HG03175 (cell line): ENCODE results near the gene HIC1.

Experiments used
- ATAC-seq: cut with Tn5 transposase; IDR thresholded peaks from one replicate; pipeline ENCODE4 v1.9.1; 2021; ENCODE audit warnings: mild to moderate bottlenecking, moderate library complexity; ENCODE audit not compliant: unreplicated experiment

Gene HIC1

DNA sequence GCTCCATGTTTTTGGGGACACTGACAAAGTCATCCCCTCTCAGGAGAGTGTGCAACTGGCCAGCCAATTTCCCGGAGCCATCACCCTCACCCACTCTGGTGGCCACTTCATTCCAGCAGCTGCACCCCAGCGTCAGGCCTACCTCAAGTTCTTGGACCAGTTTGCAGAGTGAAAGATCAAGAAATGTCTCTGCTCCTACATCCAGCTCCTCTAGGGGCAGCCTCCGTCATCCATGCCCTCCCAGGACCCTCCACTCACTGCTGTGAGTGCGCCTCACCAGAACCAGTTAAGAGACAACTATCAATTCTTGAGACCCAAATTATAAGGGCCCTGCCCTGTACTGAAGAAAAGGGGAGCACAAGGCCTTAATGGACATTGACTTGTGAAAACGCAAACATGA, 12.0 kb upstream of the HIC1 start:
- no peak for ATAC-seq

DNA sequence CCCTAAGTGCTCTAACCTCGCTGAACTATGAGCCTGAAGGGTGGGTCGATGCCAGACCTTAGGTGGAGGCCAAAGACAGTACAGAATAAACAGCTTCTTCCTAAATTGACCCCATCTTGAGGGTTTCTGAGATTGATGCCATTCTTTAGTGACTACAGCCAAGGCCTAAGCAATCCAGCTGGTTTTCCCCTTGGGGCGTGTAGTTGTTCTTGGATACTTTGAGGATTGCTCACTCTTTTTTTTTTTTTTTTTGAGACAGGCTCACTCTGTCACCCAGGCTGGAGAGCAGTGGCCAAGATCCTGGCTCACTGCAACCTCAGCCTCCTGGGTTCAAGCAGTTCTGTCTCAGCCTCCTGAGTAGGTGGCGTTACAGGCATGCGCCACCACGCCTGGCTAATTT, 11.1 kb upstream of the HIC1 start:
- ATAC-seq: no peak

GRCh38 chr17:2044263-2044894, 10.5 kb upstream of the HIC1 start:
- no peak for ATAC-seq

DNA sequence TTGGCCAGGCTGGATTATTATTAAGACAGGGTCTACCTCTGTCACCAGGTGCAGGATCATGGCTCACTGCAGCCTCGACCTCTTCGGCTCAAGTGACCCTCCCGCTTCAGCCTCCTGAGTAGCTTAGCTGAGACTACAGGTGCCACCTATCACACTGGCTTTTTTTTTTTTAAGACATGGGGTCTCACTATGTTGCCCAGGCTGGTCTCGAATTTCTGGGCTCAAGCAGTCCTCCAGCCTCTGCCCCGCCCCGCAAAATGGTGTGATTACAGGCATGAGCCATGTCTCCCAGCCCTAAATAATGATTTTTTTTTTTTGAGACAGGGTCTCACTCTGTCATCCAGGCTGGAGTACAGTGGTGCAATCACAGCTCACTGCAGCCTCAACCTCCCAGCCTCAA, 7.3 kb upstream of the HIC1 start:
- ATAC-seq: no peak

- no peak for ATAC-seq
These were observed 6.1 kb upstream of the HIC1 start for GRCh38 chr17:2048805-2049204.

DNA sequence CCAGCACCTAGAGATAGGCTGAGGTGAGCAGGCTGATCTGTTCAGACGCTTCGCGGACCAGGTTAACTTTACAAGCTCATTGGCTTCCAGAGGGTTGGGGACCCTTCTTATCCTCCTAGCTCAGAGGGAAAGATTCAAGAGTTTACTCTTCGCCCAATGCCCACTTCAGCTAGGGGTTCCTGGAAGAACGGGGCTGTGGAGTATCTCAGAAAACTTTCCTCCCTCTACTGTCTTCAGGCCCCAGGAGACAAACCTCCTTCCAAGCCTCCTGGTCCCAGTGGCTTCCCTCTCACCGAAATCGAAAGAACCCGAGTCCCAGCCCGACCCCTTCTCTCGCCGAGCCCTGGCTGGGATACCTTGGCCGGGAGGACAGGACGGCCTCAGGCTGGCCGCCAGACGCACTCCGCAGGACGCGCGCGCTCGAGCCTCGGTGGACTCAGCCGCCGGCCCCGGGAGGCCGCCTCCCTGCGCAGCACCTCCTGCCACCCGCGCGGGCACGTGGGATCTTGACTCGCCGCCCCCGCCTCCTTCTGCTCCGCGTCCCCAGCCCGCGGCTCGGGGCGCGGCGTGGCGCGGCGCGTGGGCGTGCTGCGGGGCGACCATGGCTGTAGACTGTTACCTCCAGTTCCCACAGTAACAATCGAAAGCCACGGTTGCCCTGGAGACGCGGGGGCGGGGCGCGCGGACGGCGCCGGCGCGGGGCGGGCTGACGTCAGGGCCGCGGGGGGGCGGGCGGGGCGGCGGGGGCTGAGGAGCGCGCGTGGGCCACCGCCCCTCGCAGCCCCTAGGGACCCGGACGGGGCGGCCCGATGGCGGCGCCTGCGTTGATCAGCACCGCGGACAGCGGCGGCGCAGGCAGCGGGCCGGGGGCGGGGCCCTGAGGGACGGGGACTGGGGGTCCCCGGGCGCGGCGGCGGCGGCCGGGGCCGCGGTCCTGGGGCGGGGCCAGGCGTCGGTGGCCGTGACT, 5.3 kb upstream of the HIC1 start:
- peak; percentile 44 for ATAC-seq

DNA sequence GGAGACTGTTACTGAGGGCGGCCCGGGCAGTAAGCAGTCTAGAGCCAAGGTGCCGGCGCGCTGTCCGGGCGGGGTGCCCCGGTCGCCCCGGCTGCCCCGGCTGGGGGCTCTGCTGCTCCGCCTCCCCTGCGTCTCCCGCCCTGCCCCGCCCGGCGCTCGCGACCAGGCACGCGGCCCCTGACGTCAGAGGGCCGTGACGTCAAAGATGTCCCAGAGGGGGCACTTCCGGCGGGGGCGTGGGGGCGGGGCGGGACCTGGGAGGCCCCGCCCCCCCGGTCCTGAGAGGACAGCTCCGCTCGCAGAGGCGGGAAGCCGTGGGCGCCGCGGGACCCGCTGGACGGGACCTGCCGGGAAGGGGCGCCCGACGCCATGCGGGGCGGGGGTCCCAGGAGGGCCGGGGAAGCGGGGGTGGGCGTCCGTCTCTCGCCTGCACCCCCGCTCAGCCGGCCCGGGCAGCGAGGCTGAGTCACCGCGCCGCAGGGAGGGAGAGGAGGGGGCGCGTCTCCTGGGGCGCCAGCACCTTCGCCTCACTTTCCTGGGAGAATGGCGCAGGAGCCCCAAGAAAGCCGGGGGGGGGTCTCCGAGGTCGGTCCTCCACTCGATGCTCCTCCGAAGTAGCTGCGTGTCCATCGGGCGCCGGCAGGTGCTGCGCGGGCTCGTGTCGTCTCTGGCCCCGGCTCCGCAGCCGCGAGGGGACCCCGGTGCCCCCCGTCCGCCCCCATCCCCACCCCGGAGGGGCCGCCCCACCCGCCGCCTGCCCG, 4.4 kb upstream of the HIC1 start:
- ATAC-seq: no peak

DNA sequence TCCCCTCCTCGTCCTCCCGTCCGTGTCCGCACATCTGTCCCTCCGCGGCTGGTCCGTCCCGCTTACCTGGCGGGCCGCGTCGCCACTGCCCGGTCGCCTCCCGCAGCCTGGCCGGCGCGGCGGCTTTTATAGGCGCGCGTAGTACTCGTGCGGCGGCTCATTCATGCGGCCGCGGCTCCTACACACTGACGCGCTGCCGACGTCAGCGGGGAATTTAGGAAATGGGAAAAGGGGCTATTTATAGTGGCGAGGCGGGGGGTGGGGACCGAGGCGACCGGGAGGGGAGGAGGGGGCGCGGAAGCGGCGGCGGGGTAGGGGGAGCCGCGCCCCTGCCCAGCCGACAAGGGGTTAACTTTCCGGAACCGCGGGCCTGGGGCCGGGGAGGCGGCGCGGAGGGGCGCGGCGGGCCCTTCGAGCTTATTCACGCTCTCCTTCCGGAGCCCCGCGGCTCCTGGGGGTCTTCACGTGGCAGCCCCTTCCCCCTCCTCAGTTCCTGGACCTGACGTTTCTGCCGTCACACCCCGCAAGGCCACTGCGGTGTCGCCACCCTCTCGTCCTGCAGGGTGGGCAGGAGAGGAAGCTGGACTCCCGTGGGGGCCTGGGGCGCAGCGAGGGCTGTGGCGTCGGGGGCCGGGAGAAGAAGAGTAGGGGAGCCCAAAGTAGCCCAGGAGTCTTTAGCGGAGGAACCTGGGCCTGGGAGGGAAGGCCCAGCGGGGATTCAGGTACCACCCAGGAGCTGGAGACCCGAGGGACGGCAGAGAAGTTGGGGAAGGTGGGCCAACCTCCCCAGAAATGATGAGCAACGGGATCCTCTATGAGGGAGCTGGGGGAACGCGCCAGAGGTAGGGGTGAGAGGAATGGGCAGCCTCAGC, 3.6 kb upstream of the HIC1 start:
- no peak for ATAC-seq

DNA sequence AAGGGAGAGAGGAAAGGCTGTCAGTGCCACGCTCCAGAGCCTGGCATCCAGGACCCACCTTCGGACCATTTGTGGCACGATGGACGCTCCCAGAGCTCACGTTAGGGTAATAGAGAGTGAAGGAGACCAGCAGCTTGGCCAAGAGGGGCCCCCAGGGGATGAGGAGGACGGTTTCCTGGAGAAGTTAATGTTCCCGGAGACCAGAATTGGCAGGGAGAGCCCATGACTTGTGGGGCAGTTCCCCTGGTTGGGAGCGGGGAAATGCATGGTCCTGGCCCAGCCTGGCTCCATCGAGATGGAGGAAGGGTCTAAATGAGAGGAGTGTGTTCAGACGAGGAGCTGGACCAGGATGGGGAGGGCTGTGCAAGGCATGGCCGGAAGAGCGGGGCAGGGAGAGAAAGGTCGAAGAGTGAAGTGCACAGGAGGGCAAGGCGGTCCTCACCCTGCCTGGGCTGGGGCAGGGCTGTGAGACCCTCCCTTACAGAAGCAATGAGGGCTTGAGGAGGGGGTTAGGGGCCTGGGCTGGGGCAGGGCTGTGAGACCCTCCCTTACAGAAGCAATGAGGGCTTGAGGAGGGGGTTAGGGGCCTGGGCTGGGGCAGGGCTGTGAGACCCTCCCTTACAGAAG, 2.9 kb upstream of the HIC1 start:
- ATAC-seq: no peak

GRCh38 chr17:2053380-2054261, 1.3 kb upstream of the HIC1 start:
- no peak for ATAC-seq

- ATAC-seq: no peak
These were observed 716 bp upstream of the HIC1 start for GRCh38 chr17:2054262-2054511.

DNA sequence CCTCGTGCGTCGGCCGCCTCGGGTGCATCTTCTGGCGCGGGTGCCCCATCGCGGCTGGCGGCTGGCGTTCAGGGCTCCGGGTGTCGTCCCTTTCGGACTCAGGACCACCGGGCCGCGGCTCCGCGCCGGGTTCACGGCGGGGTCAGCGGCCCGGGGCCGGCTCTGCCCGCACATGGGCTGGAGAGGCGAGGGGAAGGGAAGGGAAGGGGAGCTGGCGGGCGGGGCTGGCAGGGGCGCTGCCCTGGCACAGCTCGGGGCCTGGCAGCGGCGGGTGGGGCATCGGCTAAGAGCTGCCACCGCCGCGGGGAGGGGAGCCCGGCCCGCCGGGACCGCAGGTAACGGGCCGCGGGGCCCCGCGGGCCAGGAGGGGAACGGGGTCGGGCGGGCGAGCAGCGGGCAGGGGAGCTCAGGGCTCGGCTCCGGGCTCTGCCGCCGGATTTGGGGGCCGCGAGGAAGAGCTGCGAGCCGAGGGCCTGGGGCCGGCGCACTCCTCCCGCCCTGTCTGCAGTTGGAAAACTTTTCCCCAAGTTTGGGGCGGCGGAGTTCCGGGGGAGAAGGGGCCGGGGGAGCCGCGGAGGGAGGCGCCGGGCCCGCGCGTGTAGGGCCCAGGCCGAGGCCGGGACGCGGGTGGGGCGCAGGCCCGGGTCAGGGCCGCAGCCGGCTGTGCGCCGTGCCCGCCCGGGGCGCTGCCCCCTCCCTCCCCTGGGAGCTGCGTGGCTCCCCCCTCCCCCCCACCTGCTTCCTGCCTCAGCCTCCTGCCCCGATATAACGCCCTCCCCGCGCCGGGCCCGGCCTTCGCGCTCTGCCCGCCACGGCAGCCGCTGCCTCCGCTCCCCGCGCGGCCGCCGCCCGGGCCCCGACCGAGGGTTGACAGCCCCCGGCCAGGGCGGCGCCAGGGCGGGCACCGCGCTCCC, 646 bp downstream of the HIC1 start:
- no peak for ATAC-seq

DNA sequence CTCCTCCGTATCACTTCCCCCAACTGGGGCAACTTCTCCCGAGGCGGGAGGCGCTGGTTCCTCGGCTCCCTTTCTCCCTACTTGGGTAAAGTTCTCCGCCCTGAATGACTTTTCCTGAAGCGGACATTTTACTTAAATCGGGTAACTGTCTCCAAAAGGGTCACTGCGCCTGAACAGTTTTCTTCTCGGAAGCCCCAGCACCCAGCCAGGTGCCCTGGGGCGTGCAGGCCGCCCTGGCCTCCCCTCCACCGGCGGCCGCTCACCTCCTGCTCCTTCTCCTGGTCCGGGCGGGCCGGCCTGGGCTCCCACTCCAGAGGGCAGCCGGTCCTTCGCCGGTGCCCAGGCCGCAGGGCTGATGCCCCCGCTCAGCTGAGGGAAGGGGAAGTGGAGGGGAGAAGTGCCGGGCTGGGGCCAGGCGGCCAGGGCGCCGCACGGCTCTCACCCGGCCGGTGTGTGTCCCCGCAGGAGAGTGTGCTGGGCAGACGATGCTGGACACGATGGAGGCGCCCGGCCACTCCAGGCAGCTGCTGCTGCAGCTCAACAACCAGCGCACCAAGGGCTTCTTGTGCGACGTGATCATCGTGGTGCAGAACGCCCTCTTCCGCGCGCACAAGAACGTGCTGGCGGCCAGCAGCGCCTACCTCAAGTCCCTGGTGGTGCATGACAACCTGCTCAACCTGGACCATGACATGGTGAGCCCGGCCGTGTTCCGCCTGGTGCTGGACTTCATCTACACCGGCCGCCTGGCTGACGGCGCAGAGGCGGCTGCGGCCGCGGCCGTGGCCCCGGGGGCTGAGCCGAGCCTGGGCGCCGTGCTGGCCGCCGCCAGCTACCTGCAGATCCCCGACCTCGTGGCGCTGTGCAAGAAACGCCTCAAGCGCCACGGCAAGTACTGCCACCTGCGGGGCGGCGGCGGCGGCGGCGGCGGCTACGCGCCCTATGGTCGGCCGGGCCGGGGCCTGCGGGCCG, 1.6 kb downstream of the HIC1 start:
- no peak for ATAC-seq

- ATAC-seq: no peak
These were observed 2.4 kb downstream of the HIC1 start for GRCh38 chr17:2057175-2057759.

DNA sequence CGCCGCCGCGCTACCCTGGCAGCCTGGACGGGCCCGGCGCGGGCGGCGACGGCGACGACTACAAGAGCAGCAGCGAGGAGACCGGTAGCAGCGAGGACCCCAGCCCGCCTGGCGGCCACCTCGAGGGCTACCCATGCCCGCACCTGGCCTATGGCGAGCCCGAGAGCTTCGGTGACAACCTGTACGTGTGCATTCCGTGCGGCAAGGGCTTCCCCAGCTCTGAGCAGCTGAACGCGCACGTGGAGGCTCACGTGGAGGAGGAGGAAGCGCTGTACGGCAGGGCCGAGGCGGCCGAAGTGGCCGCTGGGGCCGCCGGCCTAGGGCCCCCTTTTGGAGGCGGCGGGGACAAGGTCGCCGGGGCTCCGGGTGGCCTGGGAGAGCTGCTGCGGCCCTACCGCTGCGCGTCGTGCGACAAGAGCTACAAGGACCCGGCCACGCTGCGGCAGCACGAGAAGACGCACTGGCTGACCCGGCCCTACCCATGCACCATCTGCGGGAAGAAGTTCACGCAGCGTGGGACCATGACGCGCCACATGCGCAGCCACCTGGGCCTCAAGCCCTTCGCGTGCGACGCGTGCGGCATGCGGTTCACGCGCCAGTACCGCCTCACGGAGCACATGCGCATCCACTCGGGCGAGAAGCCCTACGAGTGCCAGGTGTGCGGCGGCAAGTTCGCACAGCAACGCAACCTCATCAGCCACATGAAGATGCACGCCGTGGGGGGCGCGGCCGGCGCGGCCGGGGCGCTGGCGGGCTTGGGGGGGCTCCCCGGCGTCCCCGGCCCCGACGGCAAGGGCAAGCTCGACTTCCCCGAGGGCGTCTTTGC, 3.1 kb downstream of the HIC1 start:
- no peak for ATAC-seq
